GM06990 (cell line): Measurements from ENCODE around the gene SPAG5.
"Not testable (repeated sequence)": the region's sequence is repeated elsewhere in the genome, so short reads cannot be mapped to it uniquely, and the experiment has no call there.

ENCODE experiments used
- DNase-seq: peaks from one replicate; pipeline ENCODE4 v3.0.0-alpha.2; 2011; ENCODE audit not compliant: insufficient read length; ENCODE audit errors: extremely low read depth
- H3K27me3 ChIP-seq: replicated peaks from 2 replicates; pipeline ENCODE4 v1.6.0; 2011; ENCODE audit warnings: low read length; ENCODE audit not compliant: control insufficient read depth, insufficient read depth
- H3K36me3 ChIP-seq: 2 replicates; pipeline ENCODE4 v1.5.1; 2011; ENCODE audit warnings: low read length; ENCODE audit not compliant: control insufficient read depth, insufficient read depth
- H3K4me3 ChIP-seq: replicated peaks from 2 replicates; pipeline ENCODE4 v1.5.1; 2011; ENCODE audit warnings: low read depth, mild to moderate bottlenecking, control low read depth, low read length
- CTCF ChIP-seq: IDR thresholded peaks from 2 replicates; pipeline ENCODE4 v1.5.1; 2011; ENCODE audit warnings: low read length, control low read depth, mild to moderate bottlenecking, inconsistent platforms; ENCODE audit not compliant: insufficient read depth, poor library complexity, severe bottlenecking

SPAG5 gene

GRCh38 chr17:28612936-28613872 is 14.4 kb upstream of the SPAG5 start:
- DNase-seq, result no peak
- H3K36me3 ChIP-seq, result peaks cover 27% of the 10 kb centered on the region

GRCh38 chr17:28612531-28612930 is 13.7 kb upstream of the SPAG5 start:
- H3K27me3 ChIP-seq, result no peaks in the 10 kb centered on the region
- H3K4me3 ChIP-seq, result no peak overlapping the region
- H3K36me3 ChIP-seq, result peaks cover 27% of the 10 kb centered on the region
- DNase-seq, result no peak
- TF ChIP-seq CTCF, result no peak

More at GRCh38 chr17:28612936-28613872, 14.4 kb upstream of the SPAG5 start:
- Histone ChIP-seq H3K27me3 (no peaks in the 10 kb centered on the region), H3K4me3 (no peak overlapping the region)
- peak; percentile 76 for TF ChIP-seq CTCF

GRCh38 chr17:28610376-28610775 is 11.6 kb upstream of the SPAG5 start:
- peaks cover 16% of the 10 kb centered on the region for H3K36me3 ChIP-seq
- no peaks in the 10 kb centered on the region for H3K27me3 ChIP-seq
- no peak for DNase-seq
- no peak for TF ChIP-seq CTCF
- no peak overlapping the region for H3K4me3 ChIP-seq

- not testable (repeated sequence) for H3K27me3 ChIP-seq, H3K36me3 ChIP-seq, DNase-seq, H3K4me3 ChIP-seq
Measured at GRCh38 chr17:28604031-28604430, 5.2 kb upstream of the SPAG5 start.

- DNase-seq, result no peak
- H3K4me3 ChIP-seq, result peak overlapping the region; percentile 90
Measured at GRCh38 chr17:28599311-28600184, 723 bp upstream of the SPAG5 start.

More at GRCh38 chr17:28599311-28600184, 723 bp upstream of the SPAG5 start:
- H3K27me3 ChIP-seq, result no peaks in the 10 kb centered on the region
- peaks cover 1% of the 10 kb centered on the region for H3K36me3 ChIP-seq
- no peak for TF ChIP-seq CTCF
